NCI-H345 treated with DMSO at 0.1 percent for 48 hours (cell line): ENCODE measurements around the gene HORMAD2.

Source experiments
- DNase-seq: peaks from one replicate; lab custom pipeline; 2025; ENCODE audit not compliant: unreplicated experiment; lab: John Stamatoyannopoulos, UW

Gene HORMAD2

GRCh38 chr22:30225220-30225927 is 145.1 kb downstream of the HORMAD2 start:
- DNase-seq, result no peak

- no peak for DNase-seq
Measured at GRCh38 chr22:30226192-30226832, 146.0 kb downstream of the HORMAD2 start.
